ENCODE measurements around the gene ATP13A1.

The ATP13A1 gene

GRCh38 chr19:19642506-19643157 lies 20.8 kb downstream of the ATP13A1 start:
- no peak for DNase-seq

GRCh38 chr19:19637523-19638251 lies 25.8 kb downstream of the ATP13A1 start:
- DNase-seq, result no peak

- DNase-seq, result no peak
Measured at GRCh38 chr19:19637186-19637522, 26.3 kb downstream of the ATP13A1 start.

GRCh38 chr19:19636573-19637185 lies 26.8 kb downstream of the ATP13A1 start:
- DNase-seq, result no peak

GRCh38 chr19:19635313-19635702 lies 28.2 kb downstream of the ATP13A1 start:
- DNase-seq, result no peak

- DNase-seq, result no peak
Measured at GRCh38 chr19:19634516-19635312, 28.8 kb downstream of the ATP13A1 start.

- DNase-seq, result no peak
Measured at GRCh38 chr19:19633711-19634515, 29.6 kb downstream of the ATP13A1 start.

GRCh38 chr19:19632661-19633060 lies 30.8 kb downstream of the ATP13A1 start:
- DNase-seq, result no peak

GRCh38 chr19:19631346-19631745 lies 32.1 kb downstream of the ATP13A1 start:
- DNase-seq, result no peak

- DNase-seq, result no peak
Measured at GRCh38 chr19:19630426-19630825, 33.0 kb downstream of the ATP13A1 start.

GRCh38 chr19:19630062-19630414 lies 33.4 kb downstream of the ATP13A1 start:
- DNase-seq, result no peak

- peak in 2 of 4 experiments; percentile 13 to 26 for DNase-seq
Measured at GRCh38 chr19:19628501-19629134, 34.9 kb downstream of the ATP13A1 start.

GRCh38 chr19:19627621-19628500 lies 35.6 kb downstream of the ATP13A1 start, which contains the start of gene LPAR2:
TSS of gene LPAR2 (minus strand) at chr19:19628220. CDS start at chr19:19627275, 945 bp downstream.
- peak; percentile 42 to 82 (median 66) for DNase-seq

GRCh38 chr19:19626516-19627472 lies 36.7 kb downstream of the ATP13A1 start:
- no peak for DNase-seq

GRCh38 chr19:19624032-19624570 lies 39.4 kb downstream of the ATP13A1 start:
- no peak for DNase-seq

- no peak for DNase-seq
Measured at GRCh38 chr19:19623383-19623782, 40.1 kb downstream of the ATP13A1 start.

GRCh38 chr19:19619849-19620210 lies 43.6 kb downstream of the ATP13A1 start:
- DNase-seq, result no peak

- no peak for DNase-seq
Measured at GRCh38 chr19:19619181-19619848, 44.2 kb downstream of the ATP13A1 start.
